Heart left ventricle (tissue), 16 donors: ENCODE results near the gene TSC2. TPM values are rescaled to one million over a fixed set of nuclear protein-coding genes. Genes with fewer than 3 reads are reported as not detected.

ENCODE experiments used
- ATAC-seq, 4 donors: fragments of 200-7000 bp; cut with Tn5 transposase; one replicate each; pipeline ENCODE4 v1.9.1; 2020 to 2022; ENCODE audit warnings: moderate library complexity in 4 of 4, mild to moderate bottlenecking in 3 of 4, moderate number of reproducible peaks in 1 of 4
- DNase-seq, 5 donors: peaks; one replicate each; pipeline ENCODE4 v3.0.0-alpha.2; 2020
- H3K27ac ChIP-seq, 12 donors: fragments of 200-600 bp; sonication (generic) in 4 of 12; one replicate each; pipeline versions ENCODE4 v1.5.0 to v1.8.0; 2016 to 2022; ENCODE audit warnings: mild to moderate bottlenecking in 2 of 12
- H3K27me3 ChIP-seq, 9 donors: fragments of 200-600 bp; sonication (generic) in 2 of 9; one replicate each; pipeline versions ENCODE4 v1.5.1 to v1.8.0; 2016 to 2022; ENCODE audit warnings: mild to moderate bottlenecking in 3 of 9
- H3K36me3 ChIP-seq, 9 donors: fragments of 200-600 bp; sonication (generic) in 2 of 9; one replicate each; pipeline versions ENCODE4 v1.5.0 to v1.8.0; 2018 to 2022; ENCODE audit warnings: mild to moderate bottlenecking in 2 of 9
- H3K4me1 ChIP-seq, 12 donors: fragments of 200-600 bp; sonication (generic) in 4 of 12; one replicate each; pipeline versions ENCODE4 v1.5.0 to v1.8.0; 2016 to 2022; ENCODE audit warnings: mild to moderate bottlenecking in 3 of 12
- H3K4me3 ChIP-seq, 12 donors: fragments of 200-600 bp; sonication (generic) in 4 of 12; one replicate each; pipeline versions ENCODE4 v1.5.0 to v1.8.0; 2017 to 2022; ENCODE audit warnings: mild to moderate bottlenecking in 9 of 12, moderate library complexity in 4 of 12
- H3K9me3 ChIP-seq, 12 donors: fragments of 200-600 bp; sonication (generic) in 4 of 12; one replicate each; pipeline versions ENCODE4 v1.5.0 to v1.8.0; 2016 to 2022; ENCODE audit warnings: mild to moderate bottlenecking in 1 of 12
- CTCF ChIP-seq, 12 donors: fragments of 200-600 bp; sonication (generic) in 4 of 12; IDR thresholded peaks; one replicate each; pipeline versions ENCODE4 v1.5.0 to v1.8.0; 2018 to 2022; ENCODE audit warnings: antibody characterized with exemption in 12 of 12, mild to moderate bottlenecking in 5 of 12
- POLR2A ChIP-seq, 2 donors: fragments of 450-650 bp; IDR thresholded peaks; one replicate each; pipeline ENCODE4 v1.6.1; 2017; ENCODE audit warnings: antibody characterized with exemption in 2 of 2, mild to moderate bottlenecking in 2 of 2, moderate library complexity in 2 of 2
- WGBS, 4 donors: extraction: QIAGEN DNeasy Blood & Tissue Kit in 2 of 4; methylation state at CpG; one replicate each; pipeline versions ENCODE4 v1.1.5 to v1.1.7; 2013 to 2018; 5-methylcytosine and 5-hydroxymethylcytosine counted together
- intact Hi-C, 10 donors: fragments of 100-400 bp; cut with DNase I; formaldehyde crosslinking; loops; one replicate each; pipeline versions ENCODE4 v1.11.1 to v1.14.2; 2022
- polyA plus RNA-seq, 2 donors: library from polyadenylated mRNA; stranded (reverse); fragments of 200-250 nt; gene quantifications; one replicate each; pipeline ENCODE4 v1.2.3, GENCODE V29; 2013
- total RNA-seq, 9 donors: library from RNA; depleted of rRNA in 2 of 9; stranded (reverse); fragments of >200 nt in 2 of 9; fragmentation: NEBNext Ultra II Directional in 3 of 9; extraction: Animal tissue kit (Norgen Biotek cat#: 25700) in 3 of 9; gene quantifications; one replicate each; pipeline versions ENCODE4 v1.1.0 to v1.2.4, GENCODE V29; 2016 to 2023
- donor health status: ischemic (EF 13 %, LVEDD 7.1; RV severe dilation, severe dysfunction).
- donor health status: healthy with polysubstance abuse.
- donor health status: DM: no; HTN: yes; CAD: no.
- donor health status: DM: no; HTN: no; CAD: no.
- donor health status: ischemic (EF 25% LVEDD 6.9; RV normal size, moderate dysfunction).
- donor health status: ischemic (EF 25% LVEDD 5.7; RV mildly dilated, moderate dysfunction).
- donor health status: healthy.
- donor health status: DM: yes; HTN: yes; CAD: no.
- donor health status: ischemic (EF 35%, LVEDD 5.7; RV mildly dilated, moderate dysfunction).
- donor health status: nonischemic (EF 11% LVEDD 7.7; RV severe dilation, severe dysfunction).
- donor health status: DM: yes; HTN: yes; CAD: no.
- donor health status: PGD.
- donor health status: ischemic (EF 29% LVEDD 5.4; RV normal size, mild dysfunction).
- donor health status: nonischemic (EF 23%, LVEDD 6.1; RV moderate dilation, normal function).

TSC2 gene
- total and polyA plus RNA-seq, 11 donors = 33.3 to 94.5 (median 67.7) TPM

GRCh38 chr16:2005646-2006045 lies 42.1 kb upstream of the TSC2 start:
- TF ChIP-seq CTCF (IDR thresholded peaks at IDR 0.05) = no peak
- no peak for TF ChIP-seq POLR2A (IDR thresholded peaks at IDR 0.05)
- 60 to 85% (median 81%) methylated on average over 13 to 21 of the region's 21 CpGs for WGBS, 4 donors
- intact Hi-C loops = loop anchor here in 2 of 10 donors (10.0 kb wide), 2 partner anchors 149 to 499 kb away; partner anchors contain the start of gene TRAF7 (in 1 of the 2)
- Histone ChIP-seq H3K27me3 (no peaks in the 10 kb centered on the region), H3K4me3 (no peak overlapping the region), H3K4me1 (peaks cover 20 to 72% (median 52%) of the 10 kb centered on the region in 12 donors), H3K36me3 (peaks cover 0 to 29% (median 24%) of the 10 kb centered on the region in 9 donors), H3K27ac (no peak overlapping the region), H3K9me3 (no peaks in the 10 kb centered on the region)
- DNase-seq (no peak), ATAC-seq (no peak)

- WGBS, 4 donors = 89 to 94% (median 91%) methylated on average over 8 of the region's 8 CpGs
- DNase-seq = no peak
- Histone ChIP-seq H3K36me3 (peaks cover 0 to 23% (median 18%) of the 10 kb centered on the region in 9 donors), H3K4me1 (peaks cover 20 to 73% (median 52%) of the 10 kb centered on the region in 12 donors), H3K4me3 (no peak overlapping the region), H3K27me3 (no peaks in the 10 kb centered on the region), H3K27ac (no peak overlapping the region), H3K9me3 (no peaks in the 10 kb centered on the region)
- intact Hi-C loops = loop anchor here in 2 of 10 donors (10.0 kb wide), 2 partner anchors 148 to 498 kb away; partner anchors contain the start of gene TRAF7 (in 1 of the 2)
- ATAC-seq = no peak
- TF ChIP-seq POLR2A (IDR thresholded peaks at IDR 0.05) (no peak), CTCF (IDR thresholded peaks at IDR 0.05) (no peak)
Observed at GRCh38 chr16:2006317-2006716, 41.5 kb upstream of the TSC2 start.

GRCh38 chr16:2007081-2007836 lies 40.5 kb upstream of the TSC2 start:
- Histone ChIP-seq H3K9me3 (no peaks in the 10 kb centered on the region), H3K4me3 (peak overlapping the region in 4 of 12 donors; percentile 97 to 100 (median 98)), H3K27ac (no peak overlapping the region), H3K27me3 (no peaks in the 10 kb centered on the region), H3K4me1 (peaks cover 20 to 73% (median 52%) of the 10 kb centered on the region in 12 donors), H3K36me3 (peaks cover 0 to 13% (median 8%) of the 10 kb centered on the region in 9 donors)
- TF ChIP-seq POLR2A (IDR thresholded peaks at IDR 0.05) (no peak), CTCF (IDR thresholded peaks at IDR 0.05) (no peak)
- WGBS, 4 donors = 78 to 81% (median 81%) methylated on average over 15 to 16 of the region's 16 CpGs
- DNase-seq = peak in 1 of 5 donors; percentile 26
- no peak for ATAC-seq
- intact Hi-C loops = loop anchor here in 2 of 10 donors (10.0 kb wide), 2 partner anchors 148 to 498 kb away; partner anchors contain the start of gene TRAF7 (in 1 of the 2)

GRCh38 chr16:2008009-2008526 lies 39.7 kb upstream of the TSC2 start:
- 48 to 59% (median 53%) methylated on average over 10 to 15 of the region's 15 CpGs for WGBS, 4 donors
- intact Hi-C loops = loop anchor here in 2 of 10 donors (2.0 to 10.0 kb wide), 3 partner anchors 23 to 497 kb away; partner anchors contain the start of genes GFER (in 1 of the 2) and TRAF7 (in 1 of the 2)
- Histone ChIP-seq H3K4me1 (peaks cover 20 to 72% (median 52%) of the 10 kb centered on the region in 12 donors), H3K9me3 (no peaks in the 10 kb centered on the region), H3K4me3 (peak overlapping the region in 9 of 12 donors; percentile 69 to 100 (median 97)), H3K27me3 (no peaks in the 10 kb centered on the region), H3K27ac (peak overlapping the region in 3 of 12 donors; percentile 88 to 89 (median 88)), H3K36me3 (peaks cover 0 to 5% (median 2%) of the 10 kb centered on the region in 9 donors)
- DNase-seq (peak in 2 of 5 donors; percentile 24 to 39), ATAC-seq (no peak)
- TF ChIP-seq CTCF (IDR thresholded peaks at IDR 0.05) = no peak
- no peak for TF ChIP-seq POLR2A (IDR thresholded peaks at IDR 0.05)
